Amniotic epithelial cell (primary cell): ENCODE data around the gene RUNX3.
A peak's percentile ranks its signal among the peaks of the same experiment; 100 is the strongest.
"Not testable (repeated sequence)": the region's sequence is repeated elsewhere in the genome, so short reads cannot be mapped to it uniquely, and the experiment has no call there.

Source experiments
- DNase-seq: peaks from one replicate; pipeline ENCODE4 v3.0.0-alpha.2; 2010; ENCODE audit warnings: low read depth

RUNX3 gene

DNA sequence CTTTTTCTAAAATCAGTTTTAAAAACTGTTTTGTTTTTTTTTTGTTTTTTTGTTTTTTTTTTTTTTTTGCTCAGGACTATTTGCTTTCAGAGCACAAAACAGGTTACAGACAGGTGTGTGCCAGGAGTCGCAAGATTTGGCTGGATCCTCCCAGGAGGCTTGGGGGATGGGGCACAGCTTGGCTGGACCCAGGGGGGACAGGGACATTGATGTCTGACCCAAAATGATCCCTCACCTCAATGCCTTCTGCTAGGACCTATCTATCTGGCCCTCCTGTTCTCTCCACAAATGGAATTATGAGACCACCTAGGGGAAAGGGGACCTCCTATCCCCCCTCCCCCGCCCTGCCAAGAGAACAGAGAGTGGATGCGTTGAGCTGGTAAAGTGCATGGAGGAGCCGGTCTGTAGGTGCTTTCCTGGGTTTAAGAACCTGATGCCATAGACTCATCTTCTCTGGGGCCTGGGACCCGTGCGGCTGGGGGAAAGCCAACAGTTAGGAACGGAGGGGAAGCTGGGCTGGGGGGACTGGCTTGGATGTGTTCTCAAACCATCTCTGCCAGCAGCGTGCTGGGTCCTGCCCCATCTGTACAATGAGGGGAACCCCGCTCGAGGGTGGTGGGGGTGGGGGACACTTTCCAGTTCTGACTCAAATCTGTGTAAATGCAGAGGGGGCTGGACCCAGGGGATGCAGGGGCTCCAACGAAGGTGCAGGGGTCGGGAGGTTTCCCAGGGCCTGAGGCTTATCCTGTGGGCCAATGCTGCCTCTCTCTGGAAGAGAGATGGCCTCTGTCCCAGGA lies 28.9 kb downstream of the RUNX3 start:
- no peak for DNase-seq

DNA sequence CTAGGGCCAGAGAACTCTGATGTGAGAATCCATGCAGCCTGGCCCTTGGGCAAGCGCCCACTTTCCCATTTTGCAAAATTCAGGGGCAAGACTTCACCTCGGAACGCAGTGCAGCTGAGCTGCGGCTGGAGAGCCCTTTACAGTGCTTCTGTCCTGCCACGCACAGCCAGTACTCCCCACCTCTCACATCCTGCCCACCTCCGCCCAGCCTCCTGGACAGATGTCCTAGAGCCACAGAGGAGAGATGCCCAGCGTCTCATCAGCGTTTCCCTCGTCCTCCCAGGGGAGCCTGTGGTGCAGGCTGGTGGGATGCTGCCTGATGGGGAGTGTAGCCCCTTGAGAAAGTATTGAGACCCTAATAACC lies 29.6 kb downstream of the RUNX3 start:
- DNase-seq = no peak

DNA sequence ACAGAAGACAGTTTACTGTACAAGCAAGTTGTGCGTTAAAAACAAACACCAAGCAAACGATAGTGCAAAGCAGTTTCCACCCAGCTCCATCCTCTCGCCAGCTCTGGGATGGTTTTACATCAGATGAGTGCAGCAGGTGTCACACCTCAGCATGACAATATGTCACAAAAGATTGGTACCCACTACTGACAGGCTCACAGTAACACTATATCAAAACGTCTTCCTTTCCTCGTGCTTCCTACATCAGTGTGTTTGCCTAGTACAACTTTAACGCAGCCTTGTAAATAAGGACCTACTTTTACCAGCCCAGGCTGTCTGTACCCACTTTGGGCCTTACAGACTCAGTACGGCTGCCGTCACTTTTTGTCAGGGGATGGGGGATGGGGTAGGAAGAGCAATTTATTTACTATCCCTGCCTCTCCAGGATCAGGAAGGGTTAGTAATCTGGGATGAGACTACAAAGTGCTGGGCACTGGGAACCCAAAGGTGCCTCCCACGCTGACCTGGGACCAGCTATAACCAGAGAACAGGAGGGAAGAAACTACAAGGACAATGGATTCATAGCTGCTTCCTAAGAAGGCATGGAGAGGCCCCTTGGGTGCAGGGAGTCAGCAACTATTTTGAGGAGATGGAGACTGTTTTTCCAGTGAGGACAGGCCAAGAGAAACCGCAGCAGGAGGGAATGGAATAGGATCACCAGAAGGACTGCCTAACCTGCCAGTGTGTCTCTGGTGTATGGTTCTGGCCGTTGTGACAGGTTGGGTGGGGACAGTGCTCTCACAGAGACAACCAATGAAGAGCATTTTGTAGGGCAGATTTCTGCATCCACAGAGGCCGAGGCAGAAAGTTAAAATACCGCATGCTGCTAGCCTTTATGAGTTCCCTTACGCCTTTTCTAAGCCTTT lies 30.2 kb downstream of the RUNX3 start:
- no peak for DNase-seq

DNA sequence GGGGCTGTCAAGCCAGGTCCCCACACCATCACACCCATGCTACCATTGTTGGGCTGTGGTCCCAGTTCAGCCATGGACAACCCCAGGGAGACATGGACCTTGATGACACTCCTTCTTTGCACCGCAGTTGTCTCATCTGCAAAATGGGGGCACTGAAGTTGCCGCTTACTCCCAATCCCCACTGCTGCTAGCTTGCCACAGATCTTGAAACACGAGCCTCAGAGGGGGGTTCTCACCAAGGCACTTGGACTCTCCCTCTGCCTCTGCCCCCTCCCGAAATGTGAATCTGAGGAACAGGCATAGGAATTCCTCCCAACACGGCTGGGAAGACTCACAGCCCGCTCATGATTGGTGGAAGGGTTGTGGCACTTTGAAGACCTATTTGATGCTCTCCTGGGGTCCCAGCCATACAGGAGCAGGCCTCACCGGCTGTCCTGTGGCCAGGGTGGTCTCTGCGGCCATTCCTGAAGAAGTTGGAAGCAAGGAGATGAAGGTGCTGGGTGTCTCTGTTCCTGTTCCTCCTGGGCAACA lies 31.1 kb downstream of the RUNX3 start:
- no peak for DNase-seq

DNA sequence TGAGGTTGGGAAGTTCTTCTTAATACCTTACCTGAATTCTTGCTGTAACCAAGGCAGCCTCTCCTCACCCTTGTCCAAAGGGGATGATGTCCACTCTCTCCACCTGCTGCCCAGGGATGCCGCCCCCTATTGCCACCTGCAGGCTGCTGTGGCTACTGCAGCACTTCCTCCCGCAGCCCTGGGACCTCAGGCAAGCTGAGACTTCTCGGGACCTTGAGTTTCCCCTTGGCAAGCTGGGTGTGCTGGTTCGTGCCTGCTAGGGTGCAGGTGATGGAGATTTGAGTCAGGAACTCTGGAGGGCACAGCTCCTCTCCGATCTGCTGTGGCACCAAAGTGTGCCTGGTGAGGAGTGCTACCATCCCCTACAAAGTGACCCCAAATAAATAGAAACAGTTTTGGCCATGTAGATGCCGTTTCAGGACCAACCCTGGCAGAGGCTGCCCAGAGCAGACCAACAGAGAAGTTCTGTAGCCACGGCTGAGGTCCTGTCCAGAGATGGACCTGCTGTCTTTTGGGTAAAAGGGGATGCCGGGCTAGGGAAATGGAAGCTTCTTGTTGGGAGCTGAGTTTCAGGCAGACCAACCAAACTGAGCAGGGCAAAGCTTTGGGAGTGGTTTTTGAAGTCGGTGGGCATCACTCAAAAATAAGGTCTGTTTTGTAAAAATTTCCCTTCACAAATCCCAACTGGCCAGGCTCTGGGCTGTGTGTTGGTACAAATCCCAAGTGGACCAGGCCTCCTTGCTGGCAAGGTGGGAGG lies 31.7 kb downstream of the RUNX3 start:
- DNase-seq = peak; percentile 11

DNA sequence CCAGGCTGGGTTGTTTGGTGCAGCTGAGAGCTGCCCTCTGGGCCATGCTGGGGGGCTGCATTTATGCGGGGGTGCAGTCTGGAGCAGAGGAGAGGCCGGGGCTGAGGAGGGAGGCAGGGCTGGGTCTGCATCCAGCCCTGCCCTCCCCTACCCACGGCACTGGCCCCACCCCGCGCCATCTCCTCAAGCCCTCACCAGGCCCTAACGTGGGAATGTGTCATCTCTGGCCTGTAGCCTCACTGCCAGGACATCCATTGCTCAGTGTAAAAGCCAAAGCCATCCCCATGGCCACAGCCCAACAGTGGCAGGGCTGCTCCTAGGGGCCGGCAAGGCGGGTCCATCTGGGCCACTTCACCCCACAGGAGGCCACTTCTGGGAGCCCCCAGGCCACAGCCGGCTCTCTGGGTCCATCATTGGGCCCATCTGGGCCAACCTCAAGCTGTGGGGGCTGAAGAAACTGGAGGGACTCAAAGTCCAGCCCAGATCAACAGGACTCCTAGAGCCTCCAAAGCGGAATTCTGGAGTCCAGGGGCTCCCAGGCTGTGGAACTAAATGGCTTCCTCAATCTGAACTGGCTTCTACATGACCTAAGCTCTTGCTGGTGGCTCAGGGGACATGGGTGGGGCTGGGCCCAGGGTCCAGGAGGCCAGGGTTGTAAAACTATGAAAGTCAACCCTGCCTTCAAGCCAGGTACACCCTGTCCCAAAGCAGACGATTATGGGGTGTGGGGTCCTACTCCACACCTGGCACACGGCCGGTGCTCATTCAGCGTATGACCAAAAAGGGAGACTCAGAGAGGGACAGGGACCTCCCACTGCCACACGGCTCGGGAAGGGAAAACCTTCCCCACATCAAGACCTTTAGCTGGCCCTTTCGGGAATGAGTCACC lies 32.6 kb downstream of the RUNX3 start:
- no peak for DNase-seq

DNA sequence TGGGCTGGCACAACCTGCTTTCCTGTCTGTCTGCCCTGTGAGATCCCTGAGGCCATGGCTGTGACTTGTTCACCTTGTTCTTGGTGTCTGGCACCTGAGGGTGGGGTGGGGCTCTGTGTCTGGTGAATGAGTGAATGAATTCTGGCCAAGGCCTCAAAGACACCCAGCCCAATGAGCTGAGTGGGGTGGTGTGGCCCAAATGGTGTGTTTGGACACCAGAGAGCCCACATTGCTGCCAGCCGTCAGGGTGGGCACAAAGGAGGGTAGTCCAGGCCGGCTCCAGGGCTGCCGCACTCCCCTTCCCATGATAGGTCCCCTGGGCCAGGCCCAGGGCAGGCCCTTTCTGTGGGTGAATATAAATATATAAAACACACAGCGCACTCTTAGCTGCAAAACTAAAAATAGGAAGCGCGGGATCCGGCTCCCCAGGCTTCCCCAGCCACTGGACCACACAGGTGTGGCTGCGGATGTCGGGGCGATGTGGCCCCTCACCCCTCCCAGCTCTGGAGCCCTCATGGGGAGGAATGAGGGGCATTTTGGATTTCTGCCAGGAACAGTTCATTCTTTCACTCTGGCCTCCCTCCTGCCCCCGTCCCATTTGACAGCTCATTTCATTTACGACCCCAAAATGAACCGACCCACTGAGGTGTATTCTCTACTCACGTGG lies 33.3 kb downstream of the RUNX3 start:
- DNase-seq = no peak

DNA sequence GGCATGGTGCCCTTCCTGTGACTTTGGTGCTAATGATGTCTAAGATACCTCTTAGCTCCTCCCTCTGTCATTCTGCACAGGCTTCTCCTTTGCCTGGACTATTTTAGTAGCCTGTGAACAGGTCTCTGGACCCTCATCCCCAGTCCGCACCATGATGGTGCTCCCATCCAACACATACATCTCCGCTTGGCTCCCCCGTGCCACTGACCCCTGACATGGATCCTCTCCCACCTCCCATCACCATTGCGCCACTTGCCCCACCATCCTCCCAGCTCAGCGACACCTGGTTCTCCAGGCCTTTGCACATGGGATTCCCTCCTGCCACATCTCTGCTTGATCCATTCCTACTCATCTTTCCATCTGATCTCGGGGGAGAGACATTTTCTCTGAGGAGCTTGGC lies 33.9 kb downstream of the RUNX3 start:
- DNase-seq = no peak

DNA sequence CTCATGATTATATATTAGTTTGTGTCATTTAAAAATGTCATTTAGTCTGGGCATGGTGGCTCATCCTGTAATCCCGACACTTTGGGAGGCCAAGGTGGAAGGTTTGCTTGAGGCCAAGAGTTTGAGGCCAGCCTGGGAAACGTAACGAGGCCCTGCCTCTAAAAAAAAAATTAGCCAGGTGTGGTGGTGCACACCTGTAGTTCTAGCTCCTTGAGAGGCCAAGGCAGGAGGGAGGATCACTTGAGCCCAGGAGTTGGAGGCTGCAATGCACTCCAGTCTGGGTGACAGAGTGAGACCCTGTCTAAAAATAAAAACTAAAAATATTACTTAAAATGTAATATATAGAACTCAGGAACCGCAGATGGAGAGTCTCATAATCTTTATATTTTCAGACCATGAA lies 34.6 kb downstream of the RUNX3 start:
- no peak for DNase-seq

DNA sequence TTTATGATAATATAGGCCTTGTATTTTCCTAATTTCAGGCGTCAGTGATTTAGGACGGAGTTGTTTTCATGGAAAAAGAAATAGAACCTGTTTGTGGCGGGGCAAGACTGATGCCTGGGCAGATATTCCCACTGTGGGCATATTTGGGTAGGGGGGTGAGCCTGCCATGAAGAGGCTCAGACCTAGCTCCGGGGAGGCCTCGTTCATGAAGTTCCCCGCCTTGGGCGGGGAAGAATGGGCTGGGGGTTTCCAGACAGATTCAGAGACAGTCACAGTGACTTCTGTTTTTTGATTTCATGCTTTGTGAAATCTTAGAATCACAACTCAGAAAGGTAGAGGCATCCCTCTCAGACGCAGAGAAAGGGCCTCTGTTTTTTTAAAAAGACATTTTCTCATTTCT lies 36.1 kb downstream of the RUNX3 start:
- no peak for DNase-seq

DNA sequence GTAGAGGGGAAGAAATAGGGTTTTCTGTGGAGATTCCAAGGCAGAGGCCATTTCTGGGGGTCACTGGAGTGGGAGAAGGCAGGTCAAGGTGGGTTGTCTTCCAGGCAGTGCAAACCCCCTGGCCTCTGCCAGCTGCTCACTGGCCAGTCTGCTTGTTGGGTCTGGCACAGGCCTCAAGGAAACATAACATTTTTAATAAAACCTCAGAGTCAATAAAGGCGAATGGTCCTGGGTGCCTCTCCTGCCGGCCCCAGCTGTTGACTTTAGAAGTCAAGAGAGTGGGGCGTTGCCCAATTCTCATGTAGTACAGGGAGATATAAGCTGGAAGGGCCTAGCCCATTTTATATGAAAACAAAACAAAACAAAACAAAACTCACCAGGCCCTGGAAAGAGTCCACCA lies 36.6 kb downstream of the RUNX3 start:
- DNase-seq = no peak

DNA sequence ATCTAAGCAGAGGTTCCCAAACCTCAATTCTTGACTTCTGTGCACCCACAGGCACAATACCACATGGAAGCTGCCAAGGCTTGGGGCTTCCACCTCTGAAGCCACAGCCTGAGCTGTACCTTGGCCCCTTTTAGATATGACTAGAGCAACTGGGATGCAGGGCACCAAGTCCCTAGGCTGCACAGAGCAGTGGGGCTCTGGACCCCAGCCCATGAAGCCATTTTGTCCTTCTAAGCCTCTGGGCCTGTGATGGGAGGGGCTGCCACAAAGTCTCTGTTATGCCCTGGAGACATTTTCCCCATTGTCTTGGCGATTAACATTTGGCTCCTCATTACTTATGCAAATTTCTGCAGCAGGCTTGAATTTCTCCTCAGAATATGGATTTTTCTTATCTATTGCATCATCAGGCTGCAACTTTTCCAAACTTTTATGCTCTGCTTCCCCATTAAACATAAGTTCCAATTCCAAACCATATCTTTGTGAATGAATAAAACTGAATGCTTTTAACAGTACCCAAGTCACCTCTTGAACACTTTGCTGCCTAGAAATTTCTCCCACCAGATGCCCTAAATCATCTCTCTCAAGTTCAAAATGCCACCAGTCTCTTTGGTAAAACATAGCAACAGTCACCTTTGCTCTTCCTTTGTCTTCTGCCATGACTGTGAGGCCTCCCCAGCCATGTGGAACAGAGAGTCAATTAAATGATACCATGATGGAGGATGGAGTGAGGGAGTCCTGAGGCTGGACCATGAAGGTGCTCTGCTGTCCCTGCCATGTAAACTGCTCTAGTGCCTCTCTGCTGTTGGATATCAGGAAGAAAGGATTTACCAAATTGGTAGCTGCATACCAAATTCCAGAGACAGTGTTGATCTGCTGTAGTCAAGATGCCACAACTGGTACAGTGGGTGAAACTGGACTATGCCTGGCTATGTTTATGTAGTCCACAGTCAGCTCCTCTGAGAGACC lies 37.6 kb downstream of the RUNX3 start:
- no peak for DNase-seq

DNA sequence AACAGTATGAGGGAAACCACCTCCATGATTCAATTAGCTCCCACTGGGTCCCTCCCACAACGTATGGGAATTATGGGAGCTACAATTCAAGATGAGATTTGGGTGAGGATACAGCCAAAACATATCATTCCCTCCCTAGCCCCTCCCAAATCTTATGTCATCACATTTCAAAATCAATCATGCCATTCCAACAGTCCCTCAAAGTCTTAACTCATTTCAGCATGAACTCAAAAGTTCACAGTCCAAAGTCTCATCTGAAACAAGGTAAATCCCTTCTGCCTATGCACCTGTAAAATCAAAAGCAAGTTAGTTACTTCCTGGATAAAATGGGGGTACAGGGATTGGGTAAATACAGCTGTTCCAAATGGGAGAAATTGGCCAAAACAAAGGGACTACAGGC lies 38.7 kb downstream of the RUNX3 start:
- DNase-seq = not testable (repeated sequence)

DNA sequence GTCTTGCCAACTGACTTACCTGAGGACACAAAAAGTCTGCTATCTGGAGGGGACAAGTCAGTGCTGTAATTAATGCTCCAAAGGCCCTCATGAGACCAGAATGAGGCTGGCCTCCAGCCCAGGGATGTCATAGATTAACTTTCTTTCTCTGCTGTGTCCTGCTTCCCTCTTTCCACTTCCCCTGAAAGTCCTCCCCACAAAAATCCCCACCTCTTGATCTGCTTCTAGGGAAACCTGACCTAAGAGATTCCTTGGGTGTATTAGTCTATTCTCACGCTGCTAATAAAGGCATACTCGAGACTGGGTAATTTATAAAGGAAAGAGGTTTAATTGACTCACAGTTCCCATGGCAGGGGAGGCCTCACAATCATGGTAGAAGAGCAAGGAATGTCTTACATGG lies 39.2 kb downstream of the RUNX3 start:
- no peak for DNase-seq

DNA sequence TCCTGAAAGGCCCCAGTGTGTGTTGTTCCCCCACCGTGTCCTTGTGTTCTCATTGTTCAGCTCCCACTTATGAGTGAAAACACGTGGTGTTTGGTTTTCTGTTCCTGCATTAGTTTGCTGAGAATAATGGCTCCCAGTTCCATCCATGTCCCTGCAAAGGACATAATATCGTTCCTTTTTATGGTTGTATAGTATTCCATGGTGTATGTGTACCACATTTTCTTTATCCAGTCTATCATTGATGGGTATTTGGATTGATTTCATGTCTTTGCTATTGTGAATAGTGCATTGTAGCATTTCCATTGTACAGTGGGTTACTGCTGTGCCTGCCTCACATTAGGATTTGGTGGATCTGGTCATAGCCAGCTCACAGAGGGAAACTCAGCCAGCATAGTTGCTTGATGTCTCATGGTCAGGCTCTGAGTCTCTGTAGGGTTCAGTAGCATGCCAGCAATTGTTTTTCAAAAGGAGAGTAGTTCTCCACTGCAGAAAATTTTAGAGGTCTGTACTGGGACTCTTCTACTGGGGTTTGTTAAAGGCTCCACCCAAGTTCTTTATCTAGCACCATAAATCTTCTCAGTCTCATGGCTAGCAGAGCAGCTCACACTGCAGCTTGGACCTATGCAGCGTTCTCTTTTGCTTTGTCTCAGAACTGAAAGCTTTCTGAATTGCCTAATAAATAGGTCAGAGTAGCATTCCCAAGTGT lies 41.0 kb downstream of the RUNX3 start:
- DNase-seq = peak; percentile 28

DNA sequence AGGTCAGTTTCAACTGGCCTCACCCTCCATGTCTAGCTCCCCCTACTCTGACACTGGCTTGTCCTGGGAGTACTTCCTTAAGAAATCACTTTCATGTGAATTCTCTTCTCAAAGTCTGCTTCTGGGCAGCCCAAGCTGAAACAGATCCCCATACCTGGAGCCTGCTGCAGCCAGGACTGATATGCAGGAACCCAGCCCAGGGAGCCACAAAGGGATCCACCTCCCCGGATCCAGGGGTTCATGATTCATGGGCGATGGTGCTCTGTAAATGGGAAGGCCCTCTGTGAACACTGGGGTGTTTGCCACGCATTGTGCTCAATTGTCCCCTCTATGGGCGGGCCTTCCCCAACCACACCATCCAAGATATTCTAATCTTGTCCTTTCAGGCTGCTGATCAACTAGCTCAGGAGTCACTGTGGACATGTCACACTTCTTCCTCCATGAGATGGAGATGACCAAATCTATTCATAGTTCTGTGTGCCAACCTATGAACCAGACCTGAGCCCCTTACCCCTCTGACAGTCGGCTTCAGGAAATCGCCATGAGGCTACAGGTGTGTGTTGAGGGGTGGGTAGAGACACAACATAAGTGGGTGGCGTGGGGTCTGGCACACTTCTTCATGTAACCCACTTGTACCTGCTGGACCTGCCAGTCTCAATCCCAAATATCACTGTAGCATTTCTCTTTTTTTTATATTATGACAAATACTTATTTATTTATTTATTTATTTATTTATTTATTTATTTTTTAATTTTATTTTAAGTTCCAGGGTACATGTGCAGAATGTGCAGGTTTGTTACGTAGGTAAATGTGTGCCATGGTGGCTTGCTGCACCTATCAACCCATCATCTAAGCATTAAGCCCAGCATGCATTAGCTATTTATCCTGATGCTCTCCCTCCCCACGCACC lies 41.8 kb downstream of the RUNX3 start:
- DNase-seq = no peak

DNA sequence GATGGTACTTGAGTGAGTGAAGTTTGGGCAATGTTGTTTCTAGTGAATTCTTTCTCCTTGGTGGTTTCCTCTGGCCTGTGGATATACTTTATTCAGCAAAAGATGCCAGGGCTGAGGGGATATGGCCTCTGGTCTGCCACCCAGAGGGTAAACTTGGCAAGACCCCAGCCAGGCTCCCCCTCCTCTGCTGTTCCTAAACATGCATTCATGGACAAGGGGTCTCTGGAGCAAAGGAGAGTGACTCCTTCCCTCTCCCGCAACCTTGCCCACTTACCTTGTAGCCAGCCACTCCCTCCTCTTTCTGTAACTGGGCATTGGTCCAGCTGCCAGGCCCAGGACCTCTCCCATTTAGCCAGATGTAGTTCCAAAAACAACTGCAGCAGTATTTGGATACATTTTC lies 43.8 kb downstream of the RUNX3 start:
- no peak for DNase-seq

DNA sequence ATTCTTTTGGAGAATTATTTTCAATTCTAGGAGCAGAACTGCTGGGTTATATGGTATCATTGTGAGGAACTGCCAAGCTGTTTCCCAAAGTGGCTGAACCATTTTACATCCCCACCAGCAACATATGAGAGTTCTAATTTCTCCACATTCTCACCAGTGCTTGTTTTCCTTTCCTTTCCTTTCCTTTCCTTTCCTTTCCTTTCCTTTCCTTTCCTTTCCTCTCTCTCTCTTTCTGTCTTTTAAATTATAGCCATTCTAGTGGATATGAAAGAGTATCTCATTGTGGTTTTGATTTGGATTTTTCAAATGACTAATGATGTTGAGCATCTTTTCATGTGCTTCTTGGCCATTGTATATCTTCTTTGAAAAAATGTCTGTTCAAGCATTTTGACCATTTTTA lies 45.3 kb downstream of the RUNX3 start:
- DNase-seq = no peak
